ENCODE measurements around the gene KCNN3. TPM values are rescaled to one million over a fixed set of nuclear protein-coding genes. Genes with fewer than 3 reads are reported as not detected.

Gene KCNN3
- total RNA-seq, 2 donors from 2014 or later: 0.10 to 0.42 TPM

DNA sequence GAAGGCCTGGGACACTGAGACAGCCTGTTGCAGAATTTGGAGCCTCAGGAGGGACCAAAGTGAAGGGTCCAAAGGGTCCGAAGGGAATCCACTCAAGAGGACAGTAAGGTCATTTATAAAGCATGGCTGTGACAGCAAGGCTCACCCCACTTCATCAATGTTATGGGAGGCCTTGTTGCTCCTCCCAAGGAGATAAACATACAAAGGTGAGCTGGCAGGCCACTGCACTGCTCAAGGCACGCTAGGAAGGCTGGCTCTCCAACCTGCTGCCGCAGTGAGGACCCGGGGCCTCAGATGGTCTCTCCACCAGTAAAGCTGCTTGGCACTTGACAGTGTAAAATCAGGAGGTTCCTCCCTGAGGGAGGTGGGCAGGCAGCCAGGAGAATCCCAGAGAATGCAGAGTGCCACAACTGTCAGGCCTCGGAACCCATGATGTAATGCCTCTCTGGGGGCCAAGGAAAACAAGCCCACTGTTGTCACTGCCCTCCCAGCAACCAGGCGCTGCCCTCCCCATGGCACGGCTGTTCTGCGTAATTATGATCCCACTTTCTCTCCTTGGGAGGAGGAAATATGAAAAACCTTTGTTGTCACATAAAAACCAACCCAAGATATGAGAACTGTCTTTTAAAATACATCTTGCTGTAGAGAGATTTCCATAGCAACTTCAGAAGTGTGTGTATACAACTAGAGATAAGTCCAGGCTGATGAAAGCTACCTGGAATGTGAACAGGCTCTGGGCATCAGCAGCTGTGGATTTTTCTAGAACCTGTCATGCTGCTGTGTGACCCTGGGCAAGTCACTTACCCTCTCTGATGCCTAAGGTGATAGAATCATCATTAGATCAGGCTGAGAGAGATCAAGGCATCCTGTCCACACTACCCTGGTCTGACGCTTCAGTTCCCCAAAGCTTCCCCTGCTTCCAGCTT is 102.5 kb downstream of the KCNN3 start:
- Mint-ChIP-seq H3K9me3 (no peaks in the 10 kb centered on the region), H3K4me3 (no peak overlapping the region), H3K36me3 (ENCODE audit: insufficient read depth in 2 of 2) (no peaks in the 10 kb centered on the region), H3K27me3 (ENCODE audit: low read depth) (no peaks in the 10 kb centered on the region), H3K4me1 (ENCODE audit: low read depth) (peaks cover 18% of the 10 kb centered on the region), H3K27ac (no peak overlapping the region)
- DNase-seq (no peak), ATAC-seq (replicated peaks in 1 of 2) (no peak)

DNA sequence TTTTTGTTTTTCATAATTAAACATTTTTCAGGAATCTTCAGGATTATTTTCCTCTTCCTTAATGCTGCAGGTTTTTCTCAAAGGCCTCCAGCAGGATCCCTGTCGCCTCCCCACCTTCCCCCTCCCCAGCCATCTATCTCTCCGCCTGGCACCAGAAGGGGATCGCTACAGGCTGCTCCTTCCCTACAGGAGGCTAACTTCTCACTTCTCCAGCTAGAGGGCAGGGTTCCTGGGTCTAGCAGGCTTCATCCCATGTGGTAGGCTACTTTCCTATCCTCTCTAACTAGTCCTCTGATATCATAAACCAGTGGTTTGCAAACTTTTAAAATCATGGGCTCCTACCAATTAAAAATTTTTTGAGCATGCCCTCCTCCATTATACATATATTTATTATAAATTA is 104.1 kb downstream of the KCNN3 start:
- Mint-ChIP-seq H3K27ac (no peak overlapping the region), H3K4me1 (ENCODE audit: low read depth) (peaks cover 12% of the 10 kb centered on the region), H3K4me3 (no peak overlapping the region), H3K9me3 (no peaks in the 10 kb centered on the region), H3K27me3 (ENCODE audit: low read depth) (no peaks in the 10 kb centered on the region), H3K36me3 (ENCODE audit: insufficient read depth in 2 of 2) (no peaks in the 10 kb centered on the region)
- DNase-seq: no peak
- no peak for ATAC-seq (replicated peaks in 1 of 2)

DNA sequence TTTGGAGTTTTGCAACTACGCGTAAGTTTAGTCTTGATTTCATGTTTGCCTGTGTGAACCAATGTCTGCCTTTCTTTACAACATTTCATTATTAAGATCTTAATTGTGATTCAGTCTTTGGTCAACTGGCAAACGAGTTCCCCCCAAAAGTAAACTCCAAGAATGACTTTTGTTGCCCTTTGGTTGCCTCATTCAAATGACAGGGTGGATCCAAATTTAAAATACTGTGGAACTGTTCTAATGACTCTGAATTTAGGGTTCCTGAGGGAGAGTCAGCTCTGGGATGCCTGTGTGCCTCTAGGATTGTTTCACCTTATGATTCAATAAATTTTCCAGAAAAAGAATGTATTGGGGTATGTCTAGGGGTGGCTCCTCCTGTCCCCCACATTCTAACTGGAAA is 105.3 kb downstream of the KCNN3 start:
- ATAC-seq (replicated peaks in 1 of 2) (no peak), DNase-seq (no peak)
- Mint-ChIP-seq H3K9me3 (no peaks in the 10 kb centered on the region), H3K27me3 (ENCODE audit: low read depth) (no peaks in the 10 kb centered on the region), H3K4me3 (no peak overlapping the region), H3K4me1 (ENCODE audit: low read depth) (peaks cover 16% of the 10 kb centered on the region), H3K36me3 (ENCODE audit: insufficient read depth in 2 of 2) (no peaks in the 10 kb centered on the region), H3K27ac (no peak overlapping the region)

DNA sequence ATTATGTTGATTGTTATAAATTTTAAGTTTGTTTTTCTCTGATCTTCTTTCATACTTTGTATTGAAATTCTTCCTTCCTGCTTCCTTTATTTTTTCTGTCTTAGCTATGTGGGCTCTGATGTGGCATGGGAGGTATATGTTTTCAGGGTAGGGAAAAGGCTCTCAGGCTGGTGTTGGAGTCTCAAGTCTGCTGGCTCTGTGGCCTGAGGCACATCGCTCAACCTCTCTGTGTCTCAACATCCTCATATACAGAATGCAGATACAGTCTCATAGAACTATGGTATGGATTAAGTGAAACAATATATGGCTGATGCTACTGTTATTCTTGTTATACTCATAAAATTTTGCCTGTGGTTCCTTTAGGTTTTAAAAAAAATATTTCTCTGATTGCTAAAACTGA is 105.9 kb downstream of the KCNN3 start:
- Mint-ChIP-seq H3K27ac (no peak overlapping the region), H3K9me3 (no peaks in the 10 kb centered on the region), H3K4me1 (ENCODE audit: low read depth) (peaks cover 22% of the 10 kb centered on the region), H3K36me3 (ENCODE audit: insufficient read depth in 2 of 2) (no peaks in the 10 kb centered on the region), H3K27me3 (ENCODE audit: low read depth) (no peaks in the 10 kb centered on the region), H3K4me3 (no peak overlapping the region)
- ATAC-seq (replicated peaks in 1 of 2) (no peak), DNase-seq (no peak)

DNA sequence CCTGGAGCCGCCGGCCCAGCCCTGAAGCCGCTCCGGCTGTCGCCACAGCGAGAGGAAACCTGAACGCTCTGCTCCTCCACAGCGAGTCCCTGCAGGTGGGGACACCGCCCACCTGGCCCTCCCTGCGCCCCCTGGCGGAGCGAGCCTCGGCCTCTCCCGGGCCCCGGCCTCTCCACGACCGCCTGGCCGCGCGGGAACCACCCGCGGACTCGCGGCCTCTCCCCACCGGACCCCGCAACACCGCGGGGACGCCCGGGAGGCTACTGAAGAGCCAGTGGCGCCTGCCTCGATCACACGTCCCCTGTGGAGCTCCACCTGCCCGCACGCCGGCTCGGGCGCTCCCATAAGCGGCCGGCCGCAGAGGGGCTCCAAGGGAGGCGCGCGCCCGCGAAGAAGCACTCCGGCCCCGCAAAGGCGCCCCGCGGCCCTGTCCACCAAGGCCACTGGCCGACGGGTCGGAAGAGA is 109.6 kb downstream of the KCNN3 start:
- Mint-ChIP-seq H3K4me1 (ENCODE audit: low read depth) (peaks cover 58% of the 10 kb centered on the region), H3K4me3 (peak overlapping the region; percentile 66 to 90), H3K36me3 (ENCODE audit: insufficient read depth in 2 of 2) (no peaks in the 10 kb centered on the region), H3K9me3 (peaks cover 0 to 1% of the 10 kb centered on the region in 2 donors), H3K27me3 (ENCODE audit: low read depth) (no peaks in the 10 kb centered on the region), H3K27ac (peak overlapping the region; percentile 94)
- peak; percentile 83 to 84 for ATAC-seq (replicated peaks in 1 of 2)
- peak; percentile 90 to 92 for DNase-seq

DNA sequence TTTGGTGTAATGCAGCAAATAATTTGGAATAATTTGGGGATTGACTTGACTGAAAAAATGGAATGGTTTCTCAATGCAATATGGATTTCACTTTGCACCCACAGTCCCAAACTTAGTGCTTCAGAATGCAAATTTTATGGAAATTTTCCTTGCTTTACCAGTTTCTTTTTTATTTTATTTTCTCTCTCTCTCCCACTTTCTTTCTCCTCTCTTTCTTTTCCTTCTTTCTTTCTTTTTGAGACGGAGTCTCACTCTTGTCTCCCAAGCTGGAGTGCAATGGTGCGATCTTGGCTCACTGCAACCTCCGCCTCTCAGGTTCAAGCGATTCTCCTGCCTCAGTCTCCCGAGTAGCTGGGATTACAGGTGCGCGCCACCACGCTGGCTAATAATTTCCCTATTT is 110.3 kb downstream of the KCNN3 start:
- H3K4me3 Mint-ChIP-seq: peak overlapping the region; percentile 66 to 90
- peaks cover 63% of the 10 kb centered on the region for H3K4me1 Mint-ChIP-seq (ENCODE audit: low read depth)
- DNase-seq (no peak), ATAC-seq (replicated peaks in 1 of 2) (no peak)
- no peaks in the 10 kb centered on the region for H3K27me3 Mint-ChIP-seq (ENCODE audit: low read depth)
- no peaks in the 10 kb centered on the region for H3K36me3 Mint-ChIP-seq (ENCODE audit: insufficient read depth in 2 of 2)
- peaks cover 0 to 1% of the 10 kb centered on the region in 2 donors for H3K9me3 Mint-ChIP-seq
- H3K27ac Mint-ChIP-seq: peak overlapping the region; percentile 94

DNA sequence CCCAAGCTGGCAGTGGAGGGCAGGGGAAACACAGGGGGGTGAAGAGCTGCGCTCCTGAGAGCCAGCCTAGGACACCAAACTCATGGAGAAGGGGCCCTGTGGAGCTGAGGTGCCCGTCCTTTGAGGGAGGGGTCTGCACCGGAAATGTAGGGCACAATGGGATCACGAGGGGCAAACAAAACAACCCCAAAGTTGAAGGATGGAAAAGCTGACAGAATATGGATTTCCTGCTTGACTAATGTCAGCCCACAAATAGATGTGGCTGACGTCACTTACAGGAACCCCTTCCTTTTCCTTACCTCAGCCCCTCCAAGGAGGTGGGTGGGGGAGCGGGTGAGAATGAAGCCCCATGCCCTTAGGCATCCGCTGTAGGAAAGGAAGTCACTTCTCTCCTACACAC is 110.9 kb downstream of the KCNN3 start:
- Mint-ChIP-seq H3K4me1 (ENCODE audit: low read depth) (peaks cover 62% of the 10 kb centered on the region), H3K27me3 (ENCODE audit: low read depth) (no peaks in the 10 kb centered on the region), H3K9me3 (peaks cover 0 to 1% of the 10 kb centered on the region in 2 donors), H3K36me3 (ENCODE audit: insufficient read depth in 2 of 2) (no peaks in the 10 kb centered on the region), H3K4me3 (peak overlapping the region; percentile 66 to 90), H3K27ac (peak overlapping the region; percentile 94)
- peak; percentile 80 to 82 for ATAC-seq (replicated peaks in 1 of 2)
- peak; percentile 76 to 83 for DNase-seq

DNA sequence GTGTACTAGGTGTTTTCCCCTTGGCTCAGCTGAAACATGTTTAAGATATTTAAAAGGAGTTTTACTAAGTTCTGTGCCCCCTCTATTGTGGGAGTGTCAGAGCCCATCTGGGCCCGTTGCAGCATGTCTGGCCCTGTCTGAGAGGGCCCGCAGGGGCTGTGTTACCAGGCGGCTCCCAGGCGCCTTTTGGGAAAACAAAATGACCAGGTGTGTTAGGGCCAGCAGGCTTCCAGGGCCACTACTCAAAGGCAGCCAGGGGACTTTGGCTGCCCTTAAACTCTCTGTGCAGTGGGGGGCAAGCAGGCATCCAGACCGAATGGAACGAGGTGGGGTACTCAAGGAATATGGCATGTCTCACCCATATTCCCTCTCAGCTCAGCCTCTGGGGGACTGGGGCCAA is 111.7 kb downstream of the KCNN3 start:
- no peak for DNase-seq
- Mint-ChIP-seq H3K36me3 (ENCODE audit: insufficient read depth in 2 of 2) (no peaks in the 10 kb centered on the region), H3K27me3 (ENCODE audit: low read depth) (no peaks in the 10 kb centered on the region), H3K4me1 (ENCODE audit: low read depth) (peaks cover 67% of the 10 kb centered on the region), H3K4me3 (peak overlapping the region; percentile 66 to 90), H3K27ac (peak overlapping the region; percentile 94), H3K9me3 (peaks cover 0 to 1% of the 10 kb centered on the region in 2 donors)
- no peak for ATAC-seq (replicated peaks in 1 of 2)

DNA sequence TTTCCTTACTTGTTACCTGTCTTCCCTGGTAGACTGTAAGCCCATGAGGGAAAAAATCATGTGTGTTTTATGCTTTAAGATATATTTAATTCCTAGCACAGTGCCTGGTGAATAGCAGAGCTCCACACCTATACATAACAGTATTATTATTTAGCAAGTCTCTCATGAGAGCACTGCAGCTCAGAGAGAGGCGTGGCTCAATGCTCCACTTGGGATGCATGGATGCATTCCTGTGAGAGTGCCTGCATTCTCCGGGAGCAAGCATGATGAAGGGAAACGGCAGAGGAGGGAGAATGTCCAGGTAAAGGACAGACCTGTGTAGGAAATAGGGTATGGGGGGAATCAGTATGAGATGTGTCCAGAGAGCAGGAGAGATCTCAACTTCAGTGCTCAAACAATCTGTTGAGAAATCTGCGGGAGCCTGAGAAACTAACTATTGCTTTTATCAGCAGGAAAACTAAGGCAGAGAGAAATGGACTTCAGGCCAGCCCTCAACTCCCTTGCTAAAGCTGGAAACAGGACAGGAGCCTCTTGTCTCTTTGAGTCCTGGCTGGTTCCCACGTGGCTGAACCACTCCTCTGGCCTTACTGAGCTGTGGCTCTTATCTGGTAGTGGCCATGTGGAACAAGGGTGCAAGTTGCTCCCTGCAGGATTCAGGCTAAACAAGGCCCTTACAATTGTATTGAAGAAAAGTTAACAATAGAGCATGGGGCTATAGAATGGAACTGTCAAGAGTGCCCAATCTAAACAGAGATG is 113.1 kb downstream of the KCNN3 start:
- Mint-ChIP-seq H3K27me3 (ENCODE audit: low read depth) (no peaks in the 10 kb centered on the region), H3K27ac (peak overlapping the region; percentile 96), H3K9me3 (peaks cover 0 to 1% of the 10 kb centered on the region in 2 donors), H3K36me3 (ENCODE audit: insufficient read depth in 2 of 2) (no peaks in the 10 kb centered on the region), H3K4me3 (peak overlapping the region in 1 of 2 donors; percentile 15), H3K4me1 (ENCODE audit: low read depth) (peaks cover 72% of the 10 kb centered on the region)
- ATAC-seq (replicated peaks in 1 of 2) (no peak), DNase-seq (no peak)

DNA sequence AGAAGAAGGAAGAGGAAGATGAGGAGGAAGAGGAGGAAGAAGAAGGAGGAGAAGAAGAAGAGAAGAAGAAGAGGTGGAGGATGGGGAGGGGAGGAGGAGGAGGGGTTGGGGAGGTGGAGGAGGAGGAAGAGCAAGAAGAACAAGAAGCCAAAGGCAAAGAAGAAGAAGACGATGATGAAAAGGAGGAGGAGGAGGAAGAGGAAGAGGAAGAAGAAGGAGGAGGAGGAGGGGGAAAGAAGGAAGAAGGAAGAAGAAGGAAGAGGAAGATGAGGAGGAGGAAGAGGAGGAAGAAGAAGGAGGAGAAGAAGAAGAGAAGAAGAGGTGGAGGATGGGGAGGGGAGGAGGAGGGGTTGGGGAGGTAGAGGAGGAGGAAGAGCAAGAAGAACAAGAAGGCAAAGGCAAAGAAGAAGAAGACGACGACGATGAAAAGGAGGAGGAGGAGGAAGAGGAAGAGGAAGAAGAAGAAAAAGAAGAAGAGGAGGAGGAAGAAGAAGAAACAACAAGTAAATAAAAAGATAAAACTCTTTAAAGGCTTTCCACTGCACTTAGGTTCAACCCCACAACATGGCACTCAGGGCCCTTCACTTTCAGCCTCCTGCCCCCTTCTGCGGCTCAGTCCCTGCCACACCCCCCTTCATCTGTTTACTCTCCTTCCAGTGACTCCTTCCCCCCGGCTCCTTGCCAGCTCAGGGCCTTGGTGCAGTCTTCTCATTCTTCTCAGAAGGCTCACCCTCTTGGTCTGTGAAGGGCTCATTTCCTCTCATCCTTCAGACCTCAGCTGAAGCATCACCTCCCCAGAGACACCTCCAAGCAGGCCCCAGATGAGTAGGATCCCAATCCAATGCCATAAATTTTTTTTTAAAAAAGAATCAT is 114.0 kb downstream of the KCNN3 start:
- peak; percentile 47 to 48 for DNase-seq
- H3K4me3 Mint-ChIP-seq: peak overlapping the region; percentile 39 to 64

DNA sequence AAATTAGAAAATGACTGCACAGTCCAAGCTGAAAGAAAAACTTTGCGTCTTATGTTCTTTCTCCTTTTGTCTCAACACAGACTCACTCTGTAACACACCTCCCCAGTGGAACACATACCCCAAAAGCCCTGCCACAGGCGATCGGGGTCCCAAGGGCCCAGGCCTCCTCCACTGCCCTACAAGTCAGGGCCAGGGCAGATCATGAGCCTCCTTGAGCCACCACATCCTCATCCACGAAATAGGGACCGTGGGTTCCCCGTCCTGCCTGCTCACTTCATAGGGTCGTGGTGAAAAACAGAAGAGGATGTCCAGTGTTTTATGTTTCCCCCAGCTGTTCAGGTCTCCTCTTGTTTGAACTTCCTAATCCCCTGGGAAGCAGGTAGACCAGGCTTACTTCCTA is 116.7 kb downstream of the KCNN3 start:
- H3K36me3 Mint-ChIP-seq (ENCODE audit: insufficient read depth in 2 of 2): no peaks in the 10 kb centered on the region
- no peak for DNase-seq
- peaks cover 0 to 1% of the 10 kb centered on the region in 2 donors for H3K9me3 Mint-ChIP-seq
- ATAC-seq (replicated peaks in 1 of 2): no peak
- peaks cover 84% of the 10 kb centered on the region for H3K4me1 Mint-ChIP-seq (ENCODE audit: low read depth)
- H3K4me3 Mint-ChIP-seq: no peak overlapping the region
- no peak overlapping the region for H3K27ac Mint-ChIP-seq
- no peaks in the 10 kb centered on the region for H3K27me3 Mint-ChIP-seq (ENCODE audit: low read depth)

More for the DNA sequence above, 114.0 kb downstream of the KCNN3 start:
- Mint-ChIP-seq H3K27me3 (ENCODE audit: low read depth) (no peaks in the 10 kb centered on the region), H3K9me3 (peaks cover 0 to 1% of the 10 kb centered on the region in 2 donors), H3K36me3 (ENCODE audit: insufficient read depth in 2 of 2) (no peaks in the 10 kb centered on the region), H3K27ac (peak overlapping the region; percentile 96), H3K4me1 (ENCODE audit: low read depth) (peaks cover 81% of the 10 kb centered on the region)
- peak; percentile 20 to 25 for ATAC-seq (replicated peaks in 1 of 2)

DNA sequence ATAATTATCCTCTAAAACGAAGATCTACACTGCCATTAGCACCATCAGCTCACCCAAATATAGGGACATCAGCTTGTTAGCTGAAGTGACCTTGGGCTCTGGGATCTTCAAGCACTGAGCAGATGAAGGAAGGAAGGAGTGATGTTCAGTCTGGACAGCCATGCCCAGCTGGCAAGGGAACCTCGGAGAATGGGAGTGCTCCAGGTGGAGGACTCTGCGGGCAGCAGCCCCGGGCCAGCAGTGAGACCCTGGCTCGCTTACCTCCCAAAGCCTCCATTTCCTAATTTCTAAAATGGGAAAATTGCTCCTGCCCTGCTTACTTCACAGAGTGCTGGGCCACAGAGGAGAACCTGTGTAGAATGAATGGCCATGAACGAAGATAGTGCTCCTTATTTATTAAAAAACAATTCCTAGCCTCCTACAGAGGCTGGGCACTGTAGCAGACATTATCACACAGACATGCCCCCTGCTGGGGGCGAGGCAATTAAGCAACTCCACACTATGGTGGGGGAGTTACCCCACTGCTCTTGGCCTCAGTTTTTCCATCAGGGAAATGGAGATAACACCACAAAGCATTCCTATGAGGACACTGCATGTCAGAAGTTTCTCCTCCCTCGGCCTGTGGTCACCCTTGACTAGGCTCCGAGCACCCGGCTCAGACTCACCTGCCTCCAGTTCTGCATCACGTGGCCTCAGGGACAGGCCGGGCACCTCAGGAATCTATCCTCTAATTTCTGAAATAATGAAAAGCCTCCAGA is 117.6 kb downstream of the KCNN3 start:
- no peak overlapping the region for H3K4me3 Mint-ChIP-seq
- H3K27me3 Mint-ChIP-seq (ENCODE audit: low read depth): no peaks in the 10 kb centered on the region
- H3K4me1 Mint-ChIP-seq (ENCODE audit: low read depth): peaks cover 84% of the 10 kb centered on the region
- ATAC-seq (replicated peaks in 1 of 2) (no peak), DNase-seq (no peak)
- peaks cover 0 to 1% of the 10 kb centered on the region in 2 donors for H3K9me3 Mint-ChIP-seq
- H3K36me3 Mint-ChIP-seq (ENCODE audit: insufficient read depth in 2 of 2): no peaks in the 10 kb centered on the region
- peak overlapping the region; percentile 2 for H3K27ac Mint-ChIP-seq
